Measurements from ENCODE around the gene MGAT3. TPM values are rescaled to one million over a fixed set of nuclear protein-coding genes. Genes with fewer than 3 reads are reported as not detected.

The MGAT3 gene
- total RNA-seq, 1 donor from 2014 or later = 43.6 TPM

- H3K4me3 Mint-ChIP-seq = no peak overlapping the region
- H3K27me3 Mint-ChIP-seq (ENCODE audit: low read depth) = no peaks in the 10 kb centered on the region
- H3K27ac Mint-ChIP-seq = no peak overlapping the region
- H3K9me3 Mint-ChIP-seq = no peaks in the 10 kb centered on the region
- TF ChIP-seq CTCF (IDR thresholded peaks at IDR 0.05; ENCODE audit: unreplicated experiment) = no peak
- H3K4me1 Mint-ChIP-seq = no peaks in the 10 kb centered on the region
- H3K36me3 Mint-ChIP-seq = peaks cover 39% of the 10 kb centered on the region
- no peak for DNase-seq (ENCODE audit: low spot score in 2 of 2, unreplicated experiment in 2 of 2)
Measured at GRCh38 chr22:39511226-39511625, 54.4 kb downstream of the MGAT3 start.

GRCh38 chr22:39512026-39512425 is 55.2 kb downstream of the MGAT3 start:
- no peak for DNase-seq (ENCODE audit: low spot score in 2 of 2, unreplicated experiment in 2 of 2)
- H3K27me3 Mint-ChIP-seq (ENCODE audit: low read depth) = no peaks in the 10 kb centered on the region
- no peaks in the 10 kb centered on the region for H3K4me1 Mint-ChIP-seq
- H3K36me3 Mint-ChIP-seq = peaks cover 31% of the 10 kb centered on the region
- no peak for TF ChIP-seq CTCF (IDR thresholded peaks at IDR 0.05; ENCODE audit: unreplicated experiment)
- H3K4me3 Mint-ChIP-seq = no peak overlapping the region
- no peak overlapping the region for H3K27ac Mint-ChIP-seq
- H3K9me3 Mint-ChIP-seq = no peaks in the 10 kb centered on the region

- Mint-ChIP-seq H3K27ac (no peak overlapping the region), H3K9me3 (no peaks in the 10 kb centered on the region), H3K27me3 (ENCODE audit: low read depth) (no peaks in the 10 kb centered on the region), H3K36me3 (peaks cover 25% of the 10 kb centered on the region), H3K4me1 (peaks cover 8% of the 10 kb centered on the region), H3K4me3 (no peak overlapping the region)
- DNase-seq (ENCODE audit: low spot score in 2 of 2, unreplicated experiment in 2 of 2) = no peak
- TF ChIP-seq CTCF (IDR thresholded peaks at IDR 0.05; ENCODE audit: unreplicated experiment) = no peak
Measured at GRCh38 chr22:39513791-39514190, 57.0 kb downstream of the MGAT3 start.

GRCh38 chr22:39514373-39514973 is 57.7 kb downstream of the MGAT3 start:
- Mint-ChIP-seq H3K9me3 (no peaks in the 10 kb centered on the region), H3K4me1 (peaks cover 14% of the 10 kb centered on the region), H3K36me3 (peaks cover 25% of the 10 kb centered on the region), H3K27ac (no peak overlapping the region), H3K27me3 (ENCODE audit: low read depth) (no peaks in the 10 kb centered on the region), H3K4me3 (no peak overlapping the region)
- peak; percentile 79 for TF ChIP-seq CTCF (IDR thresholded peaks at IDR 0.05; ENCODE audit: unreplicated experiment)
- peak in 1 of 2 experiments; percentile 75 for DNase-seq (ENCODE audit: low spot score in 2 of 2, unreplicated experiment in 2 of 2)

GRCh38 chr22:39515266-39516050 is 58.6 kb downstream of the MGAT3 start:
- Mint-ChIP-seq H3K27me3 (ENCODE audit: low read depth) (peaks cover 2% of the 10 kb centered on the region), H3K36me3 (peaks cover 23% of the 10 kb centered on the region), H3K4me1 (peaks cover 14% of the 10 kb centered on the region), H3K4me3 (no peak overlapping the region), H3K9me3 (no peaks in the 10 kb centered on the region), H3K27ac (no peak overlapping the region)
- TF ChIP-seq CTCF (IDR thresholded peaks at IDR 0.05; ENCODE audit: unreplicated experiment) = no peak
- DNase-seq (ENCODE audit: low spot score in 2 of 2, unreplicated experiment in 2 of 2) = no peak
